ENCODE results near the gene C1QL1. TPM values are rescaled to one million over a fixed set of nuclear protein-coding genes. Genes with fewer than 3 reads are reported as not detected.

The C1QL1 gene
- total and polyA plus RNA-seq, 2 of the 13 experiments (the other 11 are each of a cell fraction or from before 2014, with no cell fraction given), result 0.11 TPM

GRCh38 chr17:44934745-44935105, 33.4 kb downstream of the C1QL1 start:
- intact Hi-C loops (cut with micrococcal nuclease; ENCODE audit: unreplicated experiment) (no loop called here), in situ Hi-C loops (cut with HindIII; ENCODE audit: extremely low pct_ligation_motif_present, low pct_unique_long_range_greater_than_20kb) (no loop called here)
- no peak for ATAC-seq
- H3K36me3 ChIP-seq (replicated peaks in 1 of 2; ENCODE audit: control insufficient read depth in 1 of 2, insufficient read depth in 2 of 2, low read length in 2 of 2), result peaks cover 40 to 63% of the 10 kb centered on the region in 2 experiments
- WGBS (ENCODE audit: low lambda C conversion rate), result 100% methylated on average over 10 of the region's 10 CpGs
- CTCF ChIA-PET (ENCODE audit: low intra/inter-chr PET ratio, low total read pairs), result no interaction called here
- no peaks in the 10 kb centered on the region for H3K9me3 ChIP-seq (ENCODE audit: low read length)
- BruUV-seq (replicated peaks), result no TSS peak
- no peaks in the 10 kb centered on the region for H3K27me3 ChIP-seq (ENCODE audit: control insufficient read depth in 1 of 2, insufficient read depth in 2 of 2, low read length in 2 of 2)
- no peak overlapping the region for H2AFZ ChIP-seq (ENCODE audit: low read length)
- no peak for FAIRE-seq
- peaks cover 5% of the 10 kb centered on the region for H3K79me2 ChIP-seq (ENCODE audit: insufficient read depth, low read length)
- H3K4me1 ChIP-seq (ENCODE audit: insufficient read depth, low read length), result no peaks in the 10 kb centered on the region
- TF ChIP-seq ZNF687 (CRISPR knock-in tag; IDR thresholded peaks at IDR 0.05) (0 out of 2 replicates have a peak, but pooled peaks have one; percentile 2), MEIS1 (CRISPR knock-in tag; IDR thresholded peaks at IDR 0.05; ENCODE audit: borderline replicate concordance) (no peak), ZBTB3 (CRISPR knock-in tag; IDR thresholded peaks at IDR 0.05; ENCODE audit: borderline replicate concordance, low read depth) (no peak)
- no peaks in the 10 kb centered on the region for H4K20me1 ChIP-seq (ENCODE audit: insufficient read depth, low read length)
- H3K27ac ChIP-seq (ENCODE audit: extremely low read length, insufficient read depth, low read length), result no peak overlapping the region
- DNase-seq (ENCODE audit: low spot score), result no peak
- no peak overlapping the region for H3K4me3 ChIP-seq (replicated peaks in 1 of 3; ENCODE audit: insufficient read depth in 1 of 3, low read depth in 2 of 3, low read length in 3 of 3)
- H3K4me2 ChIP-seq (ENCODE audit: low read depth, low read length), result no peak overlapping the region
- POLR2A ChIA-PET, result no interaction called here
- no peak overlapping the region for H3K9ac ChIP-seq (ENCODE audit: insufficient read depth, low read depth, low read length)

Data from HepG2 (cell line).